ENCODE measurements around the gene SLC27A2.
A peak's percentile ranks its signal among the peaks of the same experiment; 100 is the strongest.

The SLC27A2 gene

DNA sequence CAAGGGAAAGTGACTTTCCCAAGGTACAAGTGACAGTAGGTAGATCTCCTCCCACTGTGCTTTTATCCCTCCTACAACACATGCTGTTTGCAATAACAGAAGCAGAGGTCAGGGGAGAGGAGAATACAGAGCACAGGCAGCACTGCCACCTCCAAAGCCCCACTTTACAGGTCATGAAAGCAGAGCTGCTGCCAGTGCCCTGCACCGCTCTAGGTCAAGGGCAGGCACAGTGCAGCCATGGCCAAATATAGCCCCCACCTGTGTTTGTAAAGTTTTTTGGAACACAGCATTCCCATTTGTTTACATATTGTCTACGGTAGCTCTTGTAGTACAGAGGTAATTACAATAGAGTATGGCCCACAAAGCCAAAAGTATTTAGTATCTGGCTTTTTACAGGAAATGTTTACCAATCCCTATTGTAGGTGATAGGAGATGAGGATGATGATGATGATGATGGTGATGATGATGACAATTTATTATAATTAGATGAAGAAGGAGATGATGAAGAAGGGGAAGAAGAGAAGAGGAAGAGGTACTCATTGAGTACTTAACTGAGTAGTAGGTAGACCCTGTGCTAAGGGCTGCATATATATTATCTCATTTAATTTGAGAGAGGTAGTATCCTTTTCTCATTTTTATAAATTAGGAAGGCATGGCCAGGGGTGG is 63.1 kb downstream of the SLC27A2 start:
- CTCF ChIA-PET = interaction anchor here (1.0 to 6.7 kb wide), 3 partner anchors 10 to 17 kb away, joined by 3 to 41 read pairs (median 3); no protein-coding TSS in a partner anchor
- Mint-ChIP-seq H3K9me3 (no peaks in the 10 kb centered on the region), H3K4me1 (peaks cover 31% of the 10 kb centered on the region), H3K36me3 (no peaks in the 10 kb centered on the region), H3K27ac (no peak overlapping the region), H3K4me3 (no peak overlapping the region), H3K27me3 (no peaks in the 10 kb centered on the region)
- DNase-seq = no peak

DNA sequence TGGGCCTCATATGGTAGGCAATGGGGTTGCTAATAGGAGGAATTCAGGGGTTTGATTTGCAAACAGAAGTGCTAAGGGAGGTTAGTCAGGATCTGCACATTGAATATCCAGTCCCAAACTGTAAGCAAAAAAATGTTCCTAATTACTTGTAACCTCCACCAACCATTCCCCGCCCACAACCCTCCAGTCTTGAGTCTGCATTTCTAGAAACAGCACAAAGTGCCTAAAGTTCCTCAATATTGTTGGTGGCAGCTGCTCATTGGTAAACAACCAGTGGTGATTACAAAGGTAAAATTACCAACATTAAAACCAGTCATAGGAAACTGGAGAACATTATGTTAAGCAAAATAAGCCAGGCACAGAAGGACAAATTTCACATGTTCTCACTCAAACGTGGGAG is 64.6 kb downstream of the SLC27A2 start:
- Mint-ChIP-seq H3K27ac (no peak overlapping the region), H3K27me3 (peaks cover 2% of the 10 kb centered on the region), H3K9me3 (no peaks in the 10 kb centered on the region), H3K4me1 (peaks cover 36% of the 10 kb centered on the region), H3K4me3 (no peak overlapping the region), H3K36me3 (no peaks in the 10 kb centered on the region)
- CTCF ChIA-PET = interaction anchor here (6.7 kb wide), 1 partner anchor 14 kb away, joined by 41 read pairs; no protein-coding TSS in a partner anchor
- DNase-seq = no peak

DNA sequence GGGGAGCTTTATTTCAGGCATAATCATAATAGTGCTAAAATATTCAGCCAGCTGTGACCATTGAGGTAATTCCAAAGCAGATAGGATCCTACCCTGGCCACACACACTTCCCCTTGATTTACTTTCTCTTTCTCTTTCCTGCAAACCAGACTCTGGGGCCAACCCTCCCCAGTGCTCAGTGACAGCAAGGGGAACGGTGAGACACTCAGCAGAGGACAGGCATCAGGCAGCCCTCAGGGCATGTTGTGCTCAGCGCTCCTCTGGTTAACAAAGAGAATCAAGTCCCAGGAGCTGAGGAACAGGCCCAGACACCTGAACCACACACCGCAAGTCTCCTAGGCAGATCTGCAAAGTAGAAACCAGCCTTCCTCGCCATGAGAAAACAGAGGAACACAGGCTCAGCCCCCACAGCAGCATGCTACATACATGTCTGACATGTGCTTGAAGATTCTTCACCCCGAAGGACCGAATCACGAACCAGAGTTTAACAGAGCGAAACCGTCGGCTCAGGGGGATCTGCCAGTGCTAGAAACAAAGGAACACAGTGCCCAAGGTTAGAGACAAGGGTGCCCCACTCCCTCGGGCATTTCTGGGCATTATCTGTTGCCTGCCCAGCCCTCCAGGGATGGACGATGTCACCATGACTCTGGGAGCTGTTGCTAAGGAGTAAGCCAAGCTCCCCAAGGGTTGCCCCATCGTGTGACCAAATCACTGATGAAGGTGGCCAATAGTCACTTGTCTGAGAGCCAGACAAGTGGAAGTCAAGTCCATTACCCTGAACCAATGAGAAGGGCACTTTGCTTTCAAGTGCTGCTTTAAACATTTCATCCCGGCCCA is 66.0 kb downstream of the SLC27A2 start:
- peaks cover 36% of the 10 kb centered on the region for H3K4me1 Mint-ChIP-seq
- no peaks in the 10 kb centered on the region for H3K9me3 Mint-ChIP-seq
- CTCF ChIA-PET = interaction anchor here (0.8 to 6.7 kb wide), 5 partner anchors 10 to 107 kb away, joined by 3 to 41 read pairs (median 5); partner anchors contain the start of genes GABPB1 and SLC27A2
- peak; percentile 82 for DNase-seq
- peak overlapping the region; percentile 41 for H3K4me3 Mint-ChIP-seq
- H3K36me3 Mint-ChIP-seq = no peaks in the 10 kb centered on the region
- peaks cover 5% of the 10 kb centered on the region for H3K27me3 Mint-ChIP-seq
- peak overlapping the region; percentile 92 for H3K27ac Mint-ChIP-seq

DNA sequence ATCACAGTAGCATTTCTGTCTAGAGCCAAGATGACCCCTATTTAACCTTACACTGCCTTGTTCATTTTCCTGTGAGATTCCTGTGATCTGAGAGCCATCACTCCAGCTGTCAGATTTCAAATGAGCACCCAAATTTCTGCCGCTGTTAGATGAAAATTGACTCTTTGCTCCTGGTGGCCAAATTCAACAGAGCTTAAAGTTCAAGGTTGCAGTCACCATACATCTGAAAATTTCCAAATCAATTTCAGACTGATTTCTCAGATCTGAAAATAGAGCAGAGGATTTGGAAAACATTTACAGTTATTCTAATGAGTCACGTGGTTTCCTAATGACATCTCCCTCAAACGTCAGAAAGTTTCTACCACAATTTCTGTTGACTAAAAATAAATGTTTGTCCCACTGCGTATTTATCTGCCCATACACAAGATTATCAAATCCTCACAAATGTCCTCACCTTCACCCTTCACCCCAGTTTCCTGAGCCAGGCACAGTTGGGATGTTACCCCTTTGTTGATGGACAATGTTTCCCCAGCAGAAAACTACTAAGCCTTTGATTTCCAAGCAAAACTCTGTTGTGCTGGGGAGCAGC is 67.1 kb downstream of the SLC27A2 start:
- H3K4me3 Mint-ChIP-seq = no peak overlapping the region
- H3K9me3 Mint-ChIP-seq = no peaks in the 10 kb centered on the region
- peak overlapping the region; percentile 53 for H3K27ac Mint-ChIP-seq
- H3K4me1 Mint-ChIP-seq = peaks cover 36% of the 10 kb centered on the region
- CTCF ChIA-PET = interaction anchor here (0.8 to 6.7 kb wide), 6 partner anchors 9 to 106 kb away, joined by 3 to 41 read pairs (median 4); partner anchors contain the start of genes GABPB1 and SLC27A2
- DNase-seq = no peak
- no peaks in the 10 kb centered on the region for H3K36me3 Mint-ChIP-seq
- H3K27me3 Mint-ChIP-seq = peaks cover 5% of the 10 kb centered on the region

DNA sequence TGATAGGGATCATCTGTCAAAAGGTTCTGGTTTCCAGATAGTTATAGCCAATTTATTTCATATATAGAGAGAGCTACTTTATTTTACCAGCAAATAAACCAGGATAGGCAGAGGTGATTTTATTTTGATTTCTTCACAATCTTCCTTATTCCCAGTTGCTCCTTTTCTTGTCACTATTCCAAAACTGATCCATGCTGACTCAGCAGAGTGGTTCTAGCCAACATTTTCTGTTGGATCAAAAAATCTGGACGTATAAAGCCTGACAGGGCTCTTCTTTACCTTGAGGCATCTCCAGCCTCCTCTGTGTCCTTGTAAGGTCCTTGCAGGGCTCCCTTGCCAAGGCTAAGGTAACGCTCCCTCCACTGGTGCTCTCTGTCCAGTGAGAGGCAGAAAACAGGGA is 67.7 kb downstream of the SLC27A2 start:
- H3K27me3 Mint-ChIP-seq = peaks cover 5% of the 10 kb centered on the region
- CTCF ChIA-PET = interaction anchor here (0.8 to 6.7 kb wide), 2 partner anchors 8 to 11 kb away, joined by 3 to 41 read pairs; no protein-coding TSS in a partner anchor
- no peak overlapping the region for H3K4me3 Mint-ChIP-seq
- no peaks in the 10 kb centered on the region for H3K9me3 Mint-ChIP-seq
- no peaks in the 10 kb centered on the region for H3K36me3 Mint-ChIP-seq
- no peak overlapping the region for H3K27ac Mint-ChIP-seq
- no peak for DNase-seq
- peaks cover 36% of the 10 kb centered on the region for H3K4me1 Mint-ChIP-seq

DNA sequence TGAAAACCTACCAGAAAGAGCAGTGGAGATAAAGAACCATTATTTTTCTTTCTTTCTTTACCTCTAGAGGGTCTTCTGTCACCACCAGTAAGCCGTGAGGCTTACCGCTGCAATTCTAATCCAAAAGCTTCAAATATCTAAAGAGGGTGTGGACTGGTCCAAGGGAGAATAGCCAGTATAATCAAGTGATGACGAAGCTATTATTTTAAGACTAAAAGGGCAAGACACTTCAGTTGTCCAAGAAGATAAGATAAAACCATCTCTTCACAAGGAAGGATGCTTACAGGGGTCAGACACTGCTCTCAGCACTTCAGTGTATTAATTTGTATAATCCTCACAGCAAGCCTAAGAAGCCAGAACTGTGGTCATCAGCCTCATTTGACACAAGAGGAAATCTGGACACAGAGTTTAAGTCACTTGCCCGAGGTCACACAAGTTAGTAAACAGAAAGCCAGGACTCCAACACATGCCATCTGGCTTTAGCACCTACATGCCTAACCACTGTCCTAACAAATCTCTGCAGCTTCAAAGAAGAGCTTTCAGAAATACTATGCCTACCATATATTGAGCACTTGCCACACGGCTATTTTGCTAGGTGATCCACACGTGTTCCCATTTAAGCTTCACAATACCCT is 68.9 kb downstream of the SLC27A2 start:
- no peak overlapping the region for H3K27ac Mint-ChIP-seq

DNA sequence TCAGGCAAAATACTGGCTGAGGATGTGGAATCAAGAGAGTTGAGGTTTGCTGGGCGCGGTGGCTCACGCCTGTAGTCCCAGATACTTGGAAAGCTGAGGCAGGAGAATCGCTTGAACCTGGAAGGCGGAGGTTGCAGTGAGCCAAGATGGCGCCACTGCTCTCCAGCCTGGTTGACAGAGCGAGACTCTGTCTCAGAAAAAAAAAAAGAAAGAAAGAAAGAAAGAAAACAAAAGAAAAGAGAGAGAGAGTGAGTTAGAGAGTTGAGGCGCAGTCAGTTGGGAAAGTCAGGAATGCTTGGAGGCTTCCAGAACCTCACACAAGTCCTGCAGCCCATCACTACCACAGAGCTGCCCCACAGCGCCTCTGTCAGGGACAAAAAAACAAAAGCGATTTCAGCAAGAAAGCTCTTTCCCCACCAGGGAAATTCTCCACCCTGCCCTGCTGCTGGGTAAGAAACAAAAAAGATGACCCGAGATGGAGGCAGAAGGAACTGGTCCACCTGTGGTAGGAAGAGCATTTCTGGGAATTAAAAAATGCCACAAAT is 69.7 kb downstream of the SLC27A2 start:
- H3K4me1 Mint-ChIP-seq = peaks cover 31% of the 10 kb centered on the region
- no peaks in the 10 kb centered on the region for H3K36me3 Mint-ChIP-seq
- CTCF ChIA-PET = interaction anchor here (0.8 to 6.7 kb wide), 2 partner anchors 9 to 68 kb away, joined by 3 to 41 read pairs; no protein-coding TSS in a partner anchor
- H3K27ac Mint-ChIP-seq = no peak overlapping the region
- no peak for DNase-seq
- no peaks in the 10 kb centered on the region for H3K9me3 Mint-ChIP-seq
- H3K27me3 Mint-ChIP-seq = peaks cover 5% of the 10 kb centered on the region
- no peak overlapping the region for H3K4me3 Mint-ChIP-seq

More for the DNA sequence above, 68.9 kb downstream of the SLC27A2 start:
- Mint-ChIP-seq H3K4me1 (peaks cover 36% of the 10 kb centered on the region), H3K36me3 (no peaks in the 10 kb centered on the region), H3K27me3 (peaks cover 5% of the 10 kb centered on the region), H3K4me3 (no peak overlapping the region), H3K9me3 (no peaks in the 10 kb centered on the region)
- CTCF ChIA-PET = interaction anchor here (0.9 to 6.7 kb wide), 2 partner anchors 10 to 64 kb away, joined by 3 to 41 read pairs; no protein-coding TSS in a partner anchor
- DNase-seq = no peak

DNA sequence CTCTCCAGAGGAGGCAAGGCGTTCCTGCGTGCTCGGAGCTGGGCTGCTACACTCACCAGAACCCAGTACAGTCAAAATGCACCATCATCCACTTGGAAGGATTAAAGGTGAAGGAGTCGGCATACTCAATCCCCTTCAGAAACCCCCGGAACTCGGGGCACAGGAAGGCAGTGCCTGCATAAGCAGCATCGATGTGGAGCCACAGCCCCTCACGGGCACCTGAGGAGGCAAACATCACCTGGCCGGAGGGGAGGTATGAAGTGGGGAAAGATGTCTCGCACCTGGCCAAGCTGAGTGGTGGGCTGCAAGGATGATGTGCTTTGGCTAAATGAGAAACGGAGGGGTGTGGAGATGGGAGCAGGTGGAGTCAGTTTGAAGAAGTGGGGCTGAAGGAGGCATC is 70.6 kb downstream of the SLC27A2 start:
- Mint-ChIP-seq H3K4me3 (no peak overlapping the region), H3K4me1 (peaks cover 25% of the 10 kb centered on the region), H3K27ac (no peak overlapping the region), H3K27me3 (peaks cover 5% of the 10 kb centered on the region), H3K36me3 (no peaks in the 10 kb centered on the region), H3K9me3 (no peaks in the 10 kb centered on the region)
- no peak for DNase-seq
- CTCF ChIA-PET = interaction anchor here (0.8 kb wide), 1 partner anchor 69 kb away, joined by 3 read pairs; no protein-coding TSS in a partner anchor

DNA sequence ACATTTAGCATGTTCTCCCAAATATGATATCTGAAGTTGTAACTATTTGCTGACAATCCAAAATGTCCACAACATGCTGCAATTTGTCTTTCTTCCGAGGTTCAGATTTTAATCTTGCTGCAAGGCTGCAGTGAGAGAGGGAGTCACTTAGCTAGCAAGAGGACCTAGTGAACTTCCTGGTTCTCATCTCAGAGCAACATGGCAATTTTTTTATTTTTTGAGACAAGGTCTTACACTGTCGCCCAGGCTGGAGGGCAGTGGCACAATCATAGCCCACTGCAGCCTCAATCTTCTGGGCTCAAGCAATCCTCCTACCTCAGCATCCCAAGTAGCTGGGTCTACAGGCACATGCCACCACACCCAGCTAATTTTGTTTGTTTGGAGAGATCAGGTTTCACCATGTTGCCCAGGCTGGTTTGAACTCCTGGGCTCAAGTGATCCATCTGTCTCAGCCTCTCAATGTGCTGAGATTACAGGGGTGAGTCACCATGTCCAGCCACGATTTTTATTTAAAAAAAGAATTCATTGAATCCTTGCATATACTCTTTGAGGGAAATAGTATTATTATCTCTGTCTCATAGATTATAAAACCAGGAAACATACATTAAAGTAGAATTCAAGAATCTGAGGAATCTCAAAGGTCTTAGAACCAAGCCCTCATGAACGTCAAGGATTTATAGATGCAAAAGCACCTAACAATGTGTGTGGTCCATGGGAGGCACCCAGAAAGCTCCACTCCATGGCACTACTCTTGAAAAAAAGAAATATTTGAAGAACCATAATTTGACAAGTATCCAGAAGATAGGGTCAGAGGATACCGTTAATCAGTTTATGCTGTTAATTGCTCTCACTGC is 74.4 kb downstream of the SLC27A2 start:
- no peak overlapping the region for H3K27ac Mint-ChIP-seq
- no peak overlapping the region for H3K4me3 Mint-ChIP-seq
- CTCF ChIA-PET = interaction anchor here (1.9 to 3.4 kb wide), 2 partner anchors 15 to 73 kb away, joined by 8 to 13 read pairs; partner anchors contain the start of gene SLC27A2
- H3K27me3 Mint-ChIP-seq = peaks cover 5% of the 10 kb centered on the region
- no peaks in the 10 kb centered on the region for H3K36me3 Mint-ChIP-seq
- H3K9me3 Mint-ChIP-seq = no peaks in the 10 kb centered on the region
- DNase-seq = no peak
- peaks cover 23% of the 10 kb centered on the region for H3K4me1 Mint-ChIP-seq

DNA sequence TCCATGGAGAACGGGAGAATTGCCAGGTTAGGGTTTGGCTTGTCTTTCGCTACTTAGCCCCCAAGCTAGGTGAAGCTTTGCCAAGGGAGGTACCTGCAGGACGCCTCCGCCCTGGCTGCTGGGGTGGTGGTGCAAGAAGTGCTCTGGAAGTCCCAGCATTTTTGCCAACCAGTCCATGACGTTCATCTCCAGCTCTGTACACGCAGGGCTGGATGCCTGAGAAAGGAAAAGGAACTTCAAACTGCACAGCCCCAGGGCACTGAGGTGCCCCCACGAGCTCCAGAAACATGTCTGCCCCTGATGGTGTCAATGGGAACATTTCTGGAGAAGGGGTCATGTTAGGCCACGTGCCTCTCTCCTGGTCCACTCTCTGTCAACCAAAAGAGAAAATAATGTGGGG is 75.3 kb downstream of the SLC27A2 start:
- Mint-ChIP-seq H3K27ac (no peak overlapping the region), H3K9me3 (no peaks in the 10 kb centered on the region), H3K4me1 (peaks cover 28% of the 10 kb centered on the region), H3K36me3 (no peaks in the 10 kb centered on the region), H3K27me3 (no peaks in the 10 kb centered on the region), H3K4me3 (no peak overlapping the region)
- CTCF ChIA-PET = interaction anchor here (0.8 to 3.4 kb wide), 4 partner anchors 8 to 122 kb away, joined by 3 to 13 read pairs (median 6); partner anchors contain the start of gene SLC27A2
- DNase-seq = no peak

DNA sequence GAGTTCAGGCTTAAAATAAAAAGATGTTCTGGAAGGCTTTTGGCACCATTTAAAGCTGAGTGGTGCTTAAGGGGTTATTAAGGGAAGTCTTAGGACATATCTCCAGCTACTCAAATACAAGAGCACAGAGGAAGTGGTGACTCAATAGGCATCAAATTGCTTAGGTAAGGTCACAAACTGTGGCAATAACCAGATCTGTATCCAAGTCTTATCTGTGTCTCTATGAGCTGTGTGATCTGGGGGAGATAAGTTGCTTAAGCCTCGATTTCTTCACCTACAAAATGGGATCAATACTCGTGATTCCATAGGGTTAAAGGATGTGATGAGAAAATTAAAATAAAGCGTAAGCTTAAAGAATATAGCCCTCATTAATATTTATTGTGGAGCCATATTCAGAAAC is 75.9 kb downstream of the SLC27A2 start:
- Mint-ChIP-seq H3K27me3 (no peaks in the 10 kb centered on the region), H3K9me3 (no peaks in the 10 kb centered on the region), H3K27ac (no peak overlapping the region), H3K36me3 (no peaks in the 10 kb centered on the region), H3K4me3 (no peak overlapping the region), H3K4me1 (peaks cover 33% of the 10 kb centered on the region)
- CTCF ChIA-PET = interaction anchor here (0.6 to 3.4 kb wide), 5 partner anchors 8 to 123 kb away, joined by 3 to 13 read pairs (median 3); partner anchors contain the start of gene SLC27A2
- DNase-seq = no peak

DNA sequence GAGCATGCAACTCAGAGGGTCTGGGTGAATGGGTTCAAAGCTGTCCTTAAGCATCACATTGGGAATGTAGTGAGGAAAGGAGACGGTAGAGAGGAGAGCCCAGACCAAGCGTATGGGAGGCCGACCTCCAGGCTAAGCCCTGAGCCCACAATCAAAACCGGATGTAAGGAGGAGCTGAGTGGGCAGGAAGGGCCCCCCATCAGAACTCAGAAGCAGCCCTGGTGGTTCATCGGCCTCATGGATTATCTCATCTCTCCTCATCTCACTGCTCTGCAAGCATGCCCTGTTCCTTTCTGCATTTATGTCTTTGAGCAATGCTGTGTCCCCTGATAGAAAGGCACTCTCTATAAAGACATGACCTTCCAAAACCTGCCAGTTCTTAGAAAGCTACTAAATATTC is 77.3 kb downstream of the SLC27A2 start:
- Mint-ChIP-seq H3K4me1 (peaks cover 43% of the 10 kb centered on the region), H3K27ac (no peak overlapping the region)
- CTCF ChIA-PET = interaction anchor here (1.4 to 4.8 kb wide), 5 partner anchors 9 to 76 kb away, joined by 3 to 41 read pairs (median 23); partner anchors contain the start of gene SLC27A2

More for the DNA sequence above, 77.3 kb downstream of the SLC27A2 start:
- H3K4me3 Mint-ChIP-seq = no peak overlapping the region
- no peaks in the 10 kb centered on the region for H3K9me3 Mint-ChIP-seq
- H3K36me3 Mint-ChIP-seq = no peaks in the 10 kb centered on the region
- DNase-seq = no peak
- no peaks in the 10 kb centered on the region for H3K27me3 Mint-ChIP-seq

Measured in activated naive CD4-positive, alpha-beta T cell treated with anti-CD3 and anti-CD28 coated beads, Interleukin-2, amount 10 ng/mL, durations not matched to agents 7 days and 5 days (primary cell).